CD4-positive, alpha-beta T cell treated with Interleukin-6 for 4 hours (primary cell): ENCODE data around the gene MMAA.
"Not testable (repeated sequence)": the region's sequence is repeated elsewhere in the genome, so short reads cannot be mapped to it uniquely, and the experiment has no call there.

Source experiments
- DNase-seq: peaks from one replicate; pipeline ENCODE4 v3.0.0-alpha.2; 2020; ENCODE audit warnings: mixed read lengths

Gene MMAA

DNA sequence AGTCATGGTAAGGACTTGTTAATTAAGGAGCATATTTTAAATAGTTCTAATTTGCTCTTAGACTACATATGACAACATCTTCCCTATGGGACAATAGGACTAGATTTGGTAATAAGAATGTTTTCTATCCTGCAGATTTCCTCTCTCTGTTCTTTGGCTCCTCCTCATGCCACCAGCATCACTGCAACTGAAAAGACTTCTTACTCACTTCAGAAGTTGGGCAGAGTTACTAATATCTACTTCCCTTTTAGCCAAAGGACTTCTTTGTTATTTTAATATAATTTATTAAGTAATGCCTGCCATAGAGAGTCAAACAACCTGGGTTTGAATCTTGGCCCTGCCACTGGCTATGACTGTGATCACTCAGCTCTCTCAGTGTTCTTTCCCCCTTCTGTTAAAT is 16.4 kb downstream of the MMAA start:
- DNase-seq, result no peak

DNA sequence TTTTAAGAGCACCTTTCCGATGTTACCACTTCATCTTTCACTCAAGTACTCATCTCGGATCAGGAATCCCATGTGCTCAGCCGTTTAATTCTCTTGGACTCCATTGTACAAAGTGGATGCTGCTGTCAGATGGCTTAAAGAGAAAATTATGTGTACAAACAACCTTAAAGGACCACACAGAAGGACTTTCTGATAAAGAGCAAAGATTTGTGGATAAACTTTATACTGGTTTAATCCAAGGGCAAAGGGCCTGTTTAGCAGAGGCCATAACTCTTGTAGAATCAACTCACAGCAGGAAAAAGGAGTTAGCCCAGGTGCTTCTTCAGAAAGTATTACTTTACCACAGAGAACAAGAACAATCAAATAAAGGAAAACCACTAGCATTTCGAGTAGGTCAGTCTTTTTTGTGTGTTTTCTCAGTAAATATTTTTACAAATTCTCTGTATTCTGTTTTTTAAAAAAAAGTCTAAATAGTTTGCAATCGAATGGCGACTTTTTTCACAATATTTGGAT is 20.1 kb downstream of the MMAA start:
- DNase-seq, result no peak

DNA sequence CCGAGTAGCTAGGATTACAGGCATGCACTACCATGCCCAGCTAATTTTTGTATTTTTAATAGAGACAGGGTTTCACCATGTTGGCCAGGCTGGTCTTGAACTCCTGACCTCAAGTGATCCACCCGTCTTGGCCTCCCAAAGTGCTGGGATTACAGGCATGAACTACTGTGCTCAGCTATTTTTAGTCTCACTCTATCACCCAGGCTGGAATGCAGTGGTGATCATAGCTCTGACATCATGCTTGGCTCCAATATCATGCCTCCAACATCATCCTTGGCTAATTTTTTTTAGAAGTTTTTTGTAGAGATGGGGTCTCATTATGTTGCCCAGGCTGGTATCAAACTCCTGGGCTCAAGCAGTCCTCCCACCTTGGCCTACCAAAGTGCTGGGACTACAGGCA is 21.1 kb downstream of the MMAA start:
- DNase-seq, result not testable (repeated sequence)

DNA sequence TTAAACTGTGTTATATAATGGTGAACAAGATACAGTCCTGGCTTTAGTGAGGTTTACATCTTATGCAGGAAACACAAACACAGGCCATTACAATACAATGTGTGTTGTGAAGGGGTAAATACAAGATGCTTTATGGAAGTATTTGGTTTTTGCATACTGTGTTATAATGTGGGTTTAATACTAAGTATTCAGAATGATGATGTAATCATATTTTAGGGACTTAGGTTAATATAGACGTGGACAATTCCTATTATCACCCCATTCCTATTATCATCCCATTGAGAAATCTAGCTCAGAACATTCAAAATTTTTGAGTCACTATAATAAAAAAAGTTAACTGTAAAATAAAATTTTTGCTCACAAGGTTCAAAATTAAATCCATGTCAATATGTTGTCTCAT is 24.1 kb downstream of the MMAA start:
- no peak for DNase-seq

DNA sequence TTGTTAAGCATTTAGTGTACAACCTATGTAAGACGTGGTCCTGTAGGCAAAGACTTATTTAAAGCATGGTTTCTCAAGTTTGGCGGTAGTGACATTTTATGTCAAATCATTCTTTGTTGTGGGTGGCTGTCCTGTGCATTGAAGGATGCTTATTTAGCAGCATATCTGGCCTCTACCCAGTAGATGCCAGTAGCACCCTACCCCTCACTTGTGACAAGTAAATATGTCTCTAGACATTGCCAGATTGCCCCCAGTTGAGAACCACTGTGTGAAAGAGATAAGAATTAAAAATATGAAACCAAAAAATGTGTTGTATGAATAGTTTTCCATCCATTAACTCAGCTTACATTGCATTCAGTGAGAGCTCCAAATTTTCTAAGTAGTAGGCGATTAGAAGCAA is 25.5 kb downstream of the MMAA start:
- no peak for DNase-seq

DNA sequence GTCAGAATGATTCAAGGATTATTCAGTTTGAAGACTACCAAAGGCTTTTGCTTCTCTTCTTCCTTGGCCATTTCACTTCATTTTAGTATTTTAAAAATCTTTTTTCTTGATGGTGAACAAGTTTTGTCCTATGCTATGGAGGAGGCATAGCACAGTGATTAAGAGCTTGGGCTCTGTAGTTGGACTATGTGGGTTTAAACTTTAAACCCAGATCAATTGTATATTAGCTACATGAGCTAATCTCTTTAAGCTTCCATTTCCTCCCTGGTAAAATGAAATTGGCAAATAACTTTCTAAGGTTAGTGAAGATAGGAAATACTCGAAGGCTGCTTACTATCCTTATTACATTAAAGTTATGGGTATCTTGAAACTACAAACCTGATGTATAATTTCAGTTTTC is 37.0 kb downstream of the MMAA start:
- no peak for DNase-seq

DNA sequence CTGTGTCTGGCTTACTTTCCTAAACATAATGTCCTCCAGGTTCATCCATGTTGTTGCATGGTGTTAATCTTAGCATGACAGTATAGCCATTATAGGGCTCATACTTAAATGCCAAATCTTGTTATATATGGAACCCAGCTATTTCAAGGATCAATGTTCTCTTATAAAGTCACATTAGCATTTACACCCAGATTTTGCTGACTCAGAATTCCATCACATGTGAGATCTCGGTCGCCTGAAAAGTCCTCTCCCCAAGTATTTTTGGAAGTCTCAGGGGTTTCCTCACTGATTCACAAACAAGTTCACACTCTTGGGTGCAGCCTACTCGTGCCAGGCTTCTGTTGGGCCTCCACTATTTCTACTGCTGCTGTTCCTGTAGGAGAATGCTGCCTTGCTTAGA is 40.9 kb downstream of the MMAA start:
- DNase-seq, result no peak

DNA sequence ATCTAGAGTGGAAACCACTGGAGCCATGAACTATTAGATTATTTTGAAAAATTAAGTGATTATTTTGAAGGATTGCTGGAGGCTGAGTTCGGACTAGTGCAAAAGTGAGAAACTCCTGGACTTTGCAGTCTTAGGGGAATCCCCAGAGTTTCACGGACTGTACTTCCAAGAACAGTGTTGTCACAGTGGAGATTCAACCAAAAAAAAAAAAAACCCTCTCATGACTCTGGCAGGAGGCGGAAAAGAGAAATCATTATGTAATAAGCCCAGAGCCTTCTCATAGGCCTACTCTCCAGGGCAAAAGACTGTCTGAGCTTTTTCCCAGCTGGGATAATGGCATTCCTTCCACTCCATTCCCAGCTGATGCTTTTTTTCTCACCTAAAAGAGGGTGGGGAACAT is 44.0 kb downstream of the MMAA start:
- no peak for DNase-seq

DNA sequence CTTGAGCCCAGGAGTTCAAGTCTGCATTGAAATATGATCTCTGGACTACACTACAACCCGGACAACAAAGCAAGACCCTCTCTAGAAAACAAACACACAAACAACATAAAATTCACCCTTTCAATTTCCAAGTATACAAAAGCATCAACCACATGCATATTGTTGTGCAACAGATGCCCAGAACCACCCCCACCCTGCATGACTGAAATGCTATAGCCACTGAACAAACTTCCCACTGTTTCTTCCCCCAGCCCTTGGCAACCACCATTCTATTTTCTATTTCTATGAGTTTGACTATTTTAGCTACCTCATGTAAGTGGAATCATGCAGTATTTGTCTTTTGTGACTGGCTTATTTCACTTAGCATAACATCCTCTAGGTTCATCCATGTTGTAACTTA is 46.6 kb downstream of the MMAA start:
- DNase-seq, result no peak

DNA sequence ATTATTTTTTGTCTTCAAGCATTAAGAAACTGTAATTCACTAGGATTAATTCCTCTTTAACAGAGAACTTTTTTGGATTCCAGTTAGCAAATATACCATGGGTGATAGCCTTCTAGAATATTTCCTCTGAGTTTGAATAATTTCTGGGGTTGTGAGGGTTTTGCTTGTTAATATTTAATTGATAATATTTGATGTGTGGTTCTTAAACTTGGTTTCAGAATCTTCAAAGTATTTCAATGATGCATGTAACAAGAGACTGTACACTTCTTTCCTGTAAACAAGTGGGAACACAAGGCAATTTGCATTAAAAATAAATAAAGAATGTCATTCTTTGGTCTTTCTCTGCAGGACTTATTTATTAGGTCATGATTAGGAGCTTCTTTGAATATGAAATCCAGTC is 51.2 kb downstream of the MMAA start:
- no peak for DNase-seq

DNA sequence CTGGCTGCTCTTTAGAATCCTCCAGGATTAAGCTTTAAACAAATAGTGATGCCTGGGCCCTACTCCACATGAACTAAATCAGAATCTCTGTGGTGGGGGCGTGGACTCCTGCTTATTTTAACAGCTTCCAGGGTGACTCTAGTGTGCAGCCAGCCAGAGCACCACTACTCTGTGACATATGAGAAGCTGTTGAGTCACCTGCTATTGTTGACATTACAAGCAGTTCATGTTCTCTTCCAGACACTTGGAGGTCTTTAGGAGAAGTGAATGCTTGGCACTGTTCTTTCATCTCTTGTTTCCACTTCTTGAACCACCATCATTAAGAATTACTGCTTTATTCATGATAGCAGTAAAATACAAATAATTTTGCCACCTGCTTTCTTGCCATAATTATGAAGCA is 60.3 kb downstream of the MMAA start:
- no peak for DNase-seq

DNA sequence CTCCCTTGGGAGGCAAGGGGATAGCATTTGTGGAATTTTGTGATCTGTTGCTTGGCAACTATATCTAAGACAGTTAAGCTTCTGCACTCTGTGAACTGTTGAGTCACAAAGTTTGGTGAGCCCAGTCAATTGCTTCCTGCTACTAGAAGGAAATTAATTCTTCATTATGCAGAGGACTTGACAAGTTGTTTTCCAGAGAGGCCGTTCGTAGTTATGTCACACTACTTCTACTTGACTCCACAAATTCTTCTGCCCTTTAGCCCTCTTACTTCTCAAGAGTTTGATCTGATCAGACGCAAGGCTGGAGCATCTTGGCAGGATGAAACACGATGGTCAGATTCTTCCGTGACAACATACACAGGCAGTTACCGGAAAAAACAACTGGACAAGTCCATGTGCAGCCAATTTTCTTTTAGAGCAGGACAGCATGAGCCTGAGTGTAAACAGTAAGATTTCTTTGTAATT is 60.8 kb downstream of the MMAA start, which contains the start of gene C4orf51:
TSS of gene C4orf51 (plus strand) at position 156 of the 465 bp plus-strand sequence. CDS start at position 214, 58 bp downstream.
- DNase-seq, result no peak

DNA sequence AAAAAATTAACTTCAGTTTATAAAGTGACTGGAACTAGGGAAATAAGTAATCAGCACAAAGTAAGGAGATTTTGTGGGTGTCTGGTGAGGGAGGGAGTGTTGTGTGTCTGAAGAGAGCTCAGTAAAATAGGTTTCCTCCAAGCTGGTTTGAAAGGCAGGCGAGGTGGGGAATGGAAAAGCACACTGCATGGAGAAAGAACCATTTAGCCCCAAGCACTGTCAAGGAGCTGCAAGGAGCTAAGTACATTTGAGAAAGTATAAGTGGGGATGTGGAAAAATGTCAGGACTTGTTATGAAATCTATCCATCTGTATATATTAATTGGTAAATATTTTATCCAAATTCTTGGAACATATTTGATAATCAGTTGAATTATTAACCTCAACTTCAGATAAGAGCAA is 61.7 kb downstream of the MMAA start:
- no peak for DNase-seq

DNA sequence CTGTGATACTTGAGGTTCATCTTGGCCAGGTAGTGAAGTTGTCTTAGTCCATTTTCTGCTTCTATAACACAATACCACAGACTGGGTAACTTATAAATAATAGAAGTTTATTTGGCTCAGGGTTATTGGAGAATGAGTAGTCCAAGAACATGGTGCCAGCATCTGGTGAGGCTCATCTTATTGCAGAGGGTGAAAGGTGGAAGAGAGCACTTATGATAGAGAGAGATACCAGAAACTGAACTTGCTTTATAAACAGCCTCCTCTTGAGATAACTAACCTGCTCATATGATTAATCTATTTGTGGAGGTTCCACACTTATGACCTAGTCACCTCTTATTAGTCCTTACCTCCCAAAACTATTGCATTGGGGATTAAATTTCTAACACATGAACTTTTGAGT is 62.3 kb downstream of the MMAA start:
- DNase-seq, result no peak

DNA sequence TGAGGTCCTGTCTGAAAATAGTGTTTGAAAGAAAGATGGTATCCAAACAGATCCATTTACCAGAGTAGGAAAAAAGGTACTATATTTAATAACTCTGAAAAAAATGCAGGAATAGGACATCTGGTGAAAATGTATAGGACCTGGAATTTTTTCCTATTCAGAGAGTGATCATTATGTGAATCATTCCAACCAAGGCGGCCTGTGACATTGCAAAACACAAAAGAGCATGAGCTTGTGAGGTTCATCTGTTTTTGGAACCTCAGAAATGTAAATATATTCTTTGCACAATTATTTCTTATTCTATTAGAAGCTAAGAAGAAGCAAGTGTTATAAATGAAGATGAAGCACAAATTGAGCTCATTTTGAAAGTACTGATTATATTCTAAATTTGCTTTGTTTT is 62.8 kb downstream of the MMAA start:
- DNase-seq, result no peak

DNA sequence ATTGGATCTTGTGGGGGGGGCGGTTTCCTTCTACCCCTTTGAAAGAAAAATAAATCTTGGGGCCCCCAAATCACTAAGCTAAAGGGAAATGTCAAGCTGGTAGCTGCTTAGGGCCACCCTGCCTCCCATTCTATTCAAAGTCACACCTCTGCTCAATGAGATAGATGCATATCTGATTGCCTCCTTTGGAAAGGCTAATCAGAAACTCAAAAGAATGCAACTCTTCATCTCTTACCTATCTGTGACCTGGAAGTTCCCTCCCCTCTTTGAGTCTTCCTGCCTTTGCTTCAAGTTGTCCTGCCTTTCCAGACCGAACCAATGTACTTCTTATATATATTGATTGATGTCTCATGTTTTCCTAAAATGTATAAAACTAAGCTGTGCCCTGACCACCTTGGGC is 67.8 kb downstream of the MMAA start:
- no peak for DNase-seq

DNA sequence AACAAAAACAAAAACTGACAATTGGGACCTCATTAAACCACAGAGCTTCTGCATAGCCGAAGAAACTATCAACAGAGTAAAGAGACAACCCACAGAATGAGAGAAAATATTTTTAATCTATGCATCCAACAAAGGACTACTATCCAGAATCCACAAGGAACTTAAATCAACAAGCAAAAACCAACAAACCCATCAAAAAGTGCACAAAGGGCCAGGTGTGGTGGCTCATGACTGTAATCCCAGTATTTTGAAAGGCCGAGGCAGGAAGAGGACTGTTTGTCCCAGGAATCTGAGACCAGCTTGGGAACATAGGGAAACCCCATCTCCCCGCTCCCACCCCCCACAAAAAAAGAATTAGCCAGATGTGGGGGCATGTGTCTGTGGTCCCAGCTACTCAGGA is 71.4 kb downstream of the MMAA start:
- DNase-seq, result no peak

DNA sequence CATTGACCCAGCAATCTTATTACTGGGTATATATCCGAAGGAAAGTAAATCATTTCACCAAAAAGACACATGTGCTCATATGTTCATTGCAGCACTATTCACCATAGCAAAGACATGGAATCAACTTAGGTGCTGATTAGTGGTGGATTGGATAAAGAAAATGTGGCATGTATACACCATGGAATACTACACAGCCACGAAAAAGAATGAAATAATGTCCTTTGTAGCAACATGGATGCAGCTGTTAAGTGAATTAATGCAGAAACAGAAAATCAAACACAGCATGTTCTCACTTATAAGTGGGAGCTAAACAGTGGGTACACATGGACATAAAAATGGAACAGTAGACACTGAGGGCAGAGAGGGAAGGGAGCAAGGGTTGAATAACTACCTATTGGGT is 72.2 kb downstream of the MMAA start:
- DNase-seq, result not testable (repeated sequence)

DNA sequence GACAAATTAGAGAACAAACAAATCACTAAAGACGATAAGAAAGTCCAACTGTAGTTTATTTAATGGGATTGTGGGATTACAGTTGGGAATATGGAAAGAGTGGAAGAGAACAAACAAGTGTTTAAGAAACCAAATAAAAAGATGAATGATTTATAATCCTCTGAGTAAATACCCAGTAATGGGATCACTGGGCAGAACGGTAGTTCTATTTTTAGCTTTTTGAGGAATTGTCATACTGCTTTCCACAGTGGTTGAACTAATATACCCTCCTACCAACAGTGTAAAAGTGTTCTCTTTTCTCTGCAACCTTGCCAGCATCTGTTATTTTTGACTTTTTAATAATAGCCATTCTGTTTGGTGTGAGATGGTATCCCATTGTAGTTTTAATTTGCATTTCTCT is 75.7 kb downstream of the MMAA start:
- no peak for DNase-seq

DNA sequence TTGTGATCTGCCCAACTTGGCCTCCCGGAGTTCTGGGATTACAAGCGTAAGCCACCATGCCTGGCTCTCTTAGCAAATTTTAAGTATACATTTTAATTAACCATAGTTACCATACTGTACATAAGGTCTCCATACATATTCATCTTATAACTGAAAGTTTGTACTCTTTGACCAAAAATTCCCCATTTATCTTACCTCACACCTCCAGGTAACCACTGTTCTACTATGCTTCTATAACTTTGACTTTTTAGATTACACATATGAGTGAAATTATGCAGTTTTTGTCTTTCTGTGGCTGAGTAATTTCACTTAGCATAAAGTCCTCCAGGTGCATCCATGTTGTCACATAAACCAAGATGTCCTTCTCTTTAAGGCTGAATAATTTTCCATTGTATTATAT is 78.1 kb downstream of the MMAA start:
- DNase-seq, result no peak

DNA sequence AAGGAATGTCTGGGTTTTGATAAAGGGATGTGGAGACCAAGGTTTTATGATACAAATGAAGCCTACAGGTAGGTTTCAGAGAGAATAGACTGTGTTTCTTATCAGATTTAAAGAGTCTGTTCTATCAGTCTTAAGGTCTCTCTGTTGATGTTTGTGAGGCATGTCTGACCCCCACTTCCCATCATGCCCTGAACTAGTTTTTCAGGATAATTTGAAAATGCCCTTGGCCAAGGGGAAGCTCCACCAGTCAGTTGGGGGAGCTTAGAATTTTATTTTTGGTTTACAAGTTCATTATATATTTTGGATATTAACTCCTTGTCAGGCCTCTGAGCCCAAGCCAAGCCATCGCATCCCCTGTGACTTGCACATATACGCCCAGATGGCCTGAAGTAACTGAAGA is 79.3 kb downstream of the MMAA start:
- DNase-seq, result no peak

DNA sequence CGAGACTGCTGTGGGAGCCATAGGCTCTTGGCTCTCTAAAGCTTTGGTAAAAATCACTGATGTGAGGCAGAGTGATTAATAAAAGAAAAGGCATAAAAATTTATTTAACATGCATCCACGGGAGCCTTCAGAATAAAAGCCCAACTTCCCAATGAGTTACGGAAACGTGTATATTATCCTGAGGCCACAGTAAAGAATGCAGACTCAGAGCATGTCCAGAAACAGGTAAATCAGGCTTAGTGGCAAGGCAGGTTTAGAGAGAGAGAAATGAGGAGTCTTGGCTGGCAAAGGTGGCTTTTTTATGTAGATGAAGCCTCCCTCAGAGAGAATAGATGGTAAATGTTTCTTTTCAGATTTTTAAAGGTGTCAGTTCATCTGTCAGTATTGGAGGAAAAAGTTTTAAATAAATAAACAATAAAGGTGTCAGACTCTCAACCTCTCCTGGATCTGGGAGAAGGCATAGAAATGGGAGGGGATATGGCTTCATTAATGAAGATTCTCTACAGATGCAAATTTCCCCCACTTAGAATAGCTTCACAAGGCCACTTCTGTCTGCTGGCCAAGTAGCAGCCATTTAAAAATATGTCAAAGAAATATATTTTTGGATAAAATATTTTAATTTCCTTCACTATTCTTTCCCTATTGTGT is 84.8 kb downstream of the MMAA start:
- DNase-seq, result no peak

DNA sequence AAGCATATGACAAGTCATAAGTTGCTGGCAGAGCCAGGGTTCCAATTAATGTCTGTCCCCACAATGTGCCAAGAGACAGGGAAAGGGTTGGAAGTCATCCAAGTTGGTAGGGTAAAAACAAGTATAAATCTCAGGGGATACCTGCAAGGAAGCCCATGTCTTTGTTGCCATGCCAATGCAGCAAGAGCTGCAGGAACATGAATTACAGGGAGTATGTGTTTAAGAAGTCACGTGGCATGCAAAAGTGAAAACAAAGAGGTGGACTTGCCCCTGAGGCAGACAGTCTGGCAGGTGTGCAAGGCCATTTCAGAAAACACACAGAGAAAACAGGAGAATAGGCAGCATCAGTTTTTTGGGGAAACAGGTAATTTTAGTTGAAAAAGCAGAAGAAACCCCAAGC is 90.2 kb downstream of the MMAA start:
- DNase-seq, result no peak
